Measurements from ENCODE around the gene SSUH2.

SSUH2 gene

DNA sequence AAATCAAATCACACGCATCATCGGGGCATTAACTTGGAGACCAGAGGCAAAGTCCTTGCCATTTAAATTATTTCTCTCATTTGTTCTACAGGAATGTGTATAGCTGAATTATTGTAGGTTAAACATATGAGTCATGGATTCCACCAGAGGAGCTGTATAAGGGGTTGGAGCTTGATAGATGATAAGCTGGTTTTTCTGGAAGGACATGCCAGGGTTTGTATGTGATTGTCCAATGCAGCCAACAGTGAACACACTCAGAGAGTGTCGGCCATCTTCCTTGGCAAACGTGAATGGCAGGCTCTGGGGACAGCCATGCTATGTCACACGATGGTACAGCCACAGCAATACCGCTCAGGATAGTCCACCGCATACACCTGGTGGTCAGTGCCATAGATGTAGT is 25.1 kb downstream of the SSUH2 start:
- H3K36me3 ChIP-seq (ENCODE audit: control insufficient read depth, insufficient read depth, low read length) = no peaks in the 10 kb centered on the region
- no peaks in the 10 kb centered on the region for H3K9me3 ChIP-seq (ENCODE audit: control insufficient read depth, insufficient read depth, low read length)
- no peak overlapping the region for H3K9ac ChIP-seq (ENCODE audit: low read depth, low read length)
- peaks cover 5% of the 10 kb centered on the region for H3K4me1 ChIP-seq (ENCODE audit: control insufficient read depth, insufficient read depth, low read length)
- H3K4me3 ChIP-seq (ENCODE audit: low read depth, low read length) = no peak overlapping the region
- H3K27me3 ChIP-seq (ENCODE audit: control insufficient read depth, insufficient read depth, low read length) = no peaks in the 10 kb centered on the region

DNA sequence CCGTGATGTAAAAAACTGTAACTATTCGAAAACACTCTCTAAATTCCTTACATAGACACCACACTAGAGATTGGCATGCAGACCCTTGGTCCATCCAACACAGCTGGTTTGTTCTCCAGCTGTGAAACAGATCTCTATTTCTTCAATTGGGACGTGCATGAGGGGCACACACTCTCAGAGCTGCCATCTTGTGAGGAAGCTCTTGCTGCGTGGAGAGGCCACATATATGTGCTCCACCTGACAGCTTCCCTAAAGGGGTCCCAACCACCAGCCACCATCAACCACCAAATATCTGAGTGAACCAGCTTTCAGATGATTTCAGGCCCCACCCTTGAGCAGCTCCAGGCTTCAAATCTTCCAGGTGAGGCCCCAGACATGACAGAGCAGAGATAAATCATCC is 25.6 kb downstream of the SSUH2 start:
- Histone ChIP-seq H3K4me1 (ENCODE audit: control insufficient read depth, insufficient read depth, low read length) (peaks cover 5% of the 10 kb centered on the region), H3K4me3 (ENCODE audit: low read depth, low read length) (no peak overlapping the region), H3K9ac (ENCODE audit: low read depth, low read length) (no peak overlapping the region), H3K36me3 (ENCODE audit: control insufficient read depth, insufficient read depth, low read length) (no peaks in the 10 kb centered on the region), H3K27me3 (ENCODE audit: control insufficient read depth, insufficient read depth, low read length) (no peaks in the 10 kb centered on the region), H3K9me3 (ENCODE audit: control insufficient read depth, insufficient read depth, low read length) (no peaks in the 10 kb centered on the region)

DNA sequence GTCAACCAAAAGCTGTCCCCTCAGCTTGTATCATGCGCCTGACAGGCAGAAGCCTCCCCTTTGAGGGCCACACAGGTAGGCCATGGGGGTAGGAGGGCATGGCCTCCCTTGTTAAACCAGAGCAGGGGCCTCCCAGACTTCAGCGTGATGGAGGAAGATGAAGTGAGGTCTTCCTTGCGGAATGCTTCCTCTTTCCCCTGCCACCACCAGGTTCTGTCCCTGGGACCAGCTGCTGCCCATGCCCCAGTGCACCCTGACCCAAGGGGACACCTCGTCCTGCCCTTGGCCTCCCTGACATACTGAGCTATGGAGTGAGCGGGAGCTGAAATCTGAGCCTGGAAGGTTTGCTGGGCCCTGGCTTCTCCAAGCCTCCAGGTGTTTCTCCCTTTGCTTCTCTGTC is 26.7 kb downstream of the SSUH2 start:
- Histone ChIP-seq H3K36me3 (ENCODE audit: control insufficient read depth, insufficient read depth, low read length) (no peaks in the 10 kb centered on the region), H3K4me1 (ENCODE audit: control insufficient read depth, insufficient read depth, low read length) (peaks cover 3% of the 10 kb centered on the region), H3K9ac (ENCODE audit: low read depth, low read length) (no peak overlapping the region), H3K27me3 (ENCODE audit: control insufficient read depth, insufficient read depth, low read length) (no peaks in the 10 kb centered on the region), H3K4me3 (ENCODE audit: low read depth, low read length) (no peak overlapping the region), H3K9me3 (ENCODE audit: control insufficient read depth, insufficient read depth, low read length) (no peaks in the 10 kb centered on the region)

- no peaks in the 10 kb centered on the region for H3K27me3 ChIP-seq (ENCODE audit: control insufficient read depth, insufficient read depth, low read length)
- no peaks in the 10 kb centered on the region for H3K9me3 ChIP-seq (ENCODE audit: control insufficient read depth, insufficient read depth, low read length)
- peaks cover 2% of the 10 kb centered on the region for H3K36me3 ChIP-seq (ENCODE audit: control insufficient read depth, insufficient read depth, low read length)
- no peak overlapping the region for H3K9ac ChIP-seq (ENCODE audit: low read depth, low read length)
- H3K4me1 ChIP-seq (ENCODE audit: control insufficient read depth, insufficient read depth, low read length) = peaks cover 2% of the 10 kb centered on the region
- H3K4me3 ChIP-seq (ENCODE audit: low read depth, low read length) = no peak overlapping the region
These were observed 33.6 kb downstream of the SSUH2 start for GRCh38 chr3:8610951-8611350.

DNA sequence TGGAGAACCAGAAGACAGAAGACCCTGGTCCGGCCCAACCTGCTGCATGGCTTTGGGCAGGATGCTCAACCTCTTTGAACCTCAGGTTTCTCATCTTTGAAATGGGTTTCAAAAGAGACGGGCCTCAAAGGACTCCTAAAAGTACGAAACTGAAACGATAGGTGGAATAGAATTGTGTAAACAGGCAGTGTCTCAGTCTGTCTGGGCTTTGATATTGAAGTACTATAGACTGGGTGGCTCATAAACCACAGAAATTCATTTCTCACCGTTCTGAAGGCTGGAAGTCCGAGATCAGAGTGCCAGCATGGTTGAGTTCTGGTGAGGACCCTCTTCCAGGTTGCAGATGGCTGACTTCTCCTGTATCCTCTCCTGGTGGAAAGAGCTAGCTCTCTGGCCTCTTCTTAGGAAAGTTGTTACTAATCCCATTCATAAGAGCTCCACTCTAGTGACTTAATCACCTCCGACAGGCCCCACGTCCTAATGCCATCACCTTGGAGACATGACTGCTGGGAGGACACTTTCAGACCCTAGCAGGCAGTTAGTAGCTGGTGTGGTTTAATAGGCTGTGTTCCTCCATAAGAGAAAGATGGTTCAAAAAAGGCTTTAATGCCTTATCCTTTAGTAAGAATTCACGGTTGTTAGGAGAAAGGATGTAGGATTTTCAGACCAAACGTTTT is 35.7 kb downstream of the SSUH2 start:
- peaks cover 2% of the 10 kb centered on the region for H3K36me3 ChIP-seq (ENCODE audit: control insufficient read depth, insufficient read depth, low read length)
- H3K27me3 ChIP-seq (ENCODE audit: control insufficient read depth, insufficient read depth, low read length) = no peaks in the 10 kb centered on the region
- no peak overlapping the region for H3K9ac ChIP-seq (ENCODE audit: low read depth, low read length)
- H3K4me1 ChIP-seq (ENCODE audit: control insufficient read depth, insufficient read depth, low read length) = peaks cover 7% of the 10 kb centered on the region
- H3K9me3 ChIP-seq (ENCODE audit: control insufficient read depth, insufficient read depth, low read length) = no peaks in the 10 kb centered on the region
- H3K4me3 ChIP-seq (ENCODE audit: low read depth, low read length) = no peak overlapping the region

DNA sequence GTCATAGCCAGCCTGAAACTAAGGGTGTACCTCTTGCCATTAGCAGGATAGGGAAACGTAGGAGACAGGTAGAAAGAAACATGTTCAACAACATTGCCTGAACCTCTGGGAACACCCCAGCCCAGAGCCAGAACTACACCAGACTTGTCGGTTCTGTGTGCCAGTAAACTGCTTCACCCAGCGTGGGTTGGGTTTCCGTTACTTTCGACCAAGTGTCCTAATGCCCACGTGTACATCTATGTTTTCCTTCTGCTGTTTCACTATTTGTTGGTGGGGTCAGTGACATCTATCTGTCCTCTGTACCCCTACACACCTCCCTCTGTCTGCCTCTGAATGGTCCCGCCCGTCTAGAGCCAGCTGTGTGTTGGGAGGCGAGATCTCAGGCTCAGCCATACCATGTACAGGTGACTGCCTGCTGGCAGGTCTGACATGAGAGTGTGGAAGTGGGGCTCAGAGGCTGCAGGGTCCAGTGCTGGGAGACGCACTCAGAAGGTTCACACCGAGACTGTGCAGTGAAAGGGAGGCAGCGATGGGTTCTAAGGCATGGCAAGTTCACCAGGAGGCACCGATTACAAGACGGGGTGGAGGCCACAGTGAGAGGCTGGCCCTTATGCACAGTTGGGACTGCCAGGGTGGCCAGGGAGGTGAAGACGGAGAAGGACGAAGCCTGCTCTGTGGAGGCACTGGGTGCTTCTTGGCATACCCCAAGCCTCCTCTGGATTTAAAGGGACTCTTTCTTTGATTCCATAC is 36.4 kb downstream of the SSUH2 start:
- Histone ChIP-seq H3K36me3 (ENCODE audit: control insufficient read depth, insufficient read depth, low read length) (peaks cover 2% of the 10 kb centered on the region), H3K4me3 (ENCODE audit: low read depth, low read length) (no peak overlapping the region), H3K9me3 (ENCODE audit: control insufficient read depth, insufficient read depth, low read length) (no peaks in the 10 kb centered on the region), H3K27me3 (ENCODE audit: control insufficient read depth, insufficient read depth, low read length) (no peaks in the 10 kb centered on the region), H3K9ac (ENCODE audit: low read depth, low read length) (no peak overlapping the region), H3K4me1 (ENCODE audit: control insufficient read depth, insufficient read depth, low read length) (peaks cover 7% of the 10 kb centered on the region)

- H3K9me3 ChIP-seq (ENCODE audit: control insufficient read depth, insufficient read depth, low read length) = no peaks in the 10 kb centered on the region
- no peak overlapping the region for H3K9ac ChIP-seq (ENCODE audit: low read depth, low read length)
- no peak overlapping the region for H3K4me3 ChIP-seq (ENCODE audit: low read depth, low read length)
- H3K36me3 ChIP-seq (ENCODE audit: control insufficient read depth, insufficient read depth, low read length) = peaks cover 2% of the 10 kb centered on the region
- no peaks in the 10 kb centered on the region for H3K27me3 ChIP-seq (ENCODE audit: control insufficient read depth, insufficient read depth, low read length)
- H3K4me1 ChIP-seq (ENCODE audit: control insufficient read depth, insufficient read depth, low read length) = peaks cover 7% of the 10 kb centered on the region
These were observed 37.2 kb downstream of the SSUH2 start for GRCh38 chr3:8607234-8608040.

DNA sequence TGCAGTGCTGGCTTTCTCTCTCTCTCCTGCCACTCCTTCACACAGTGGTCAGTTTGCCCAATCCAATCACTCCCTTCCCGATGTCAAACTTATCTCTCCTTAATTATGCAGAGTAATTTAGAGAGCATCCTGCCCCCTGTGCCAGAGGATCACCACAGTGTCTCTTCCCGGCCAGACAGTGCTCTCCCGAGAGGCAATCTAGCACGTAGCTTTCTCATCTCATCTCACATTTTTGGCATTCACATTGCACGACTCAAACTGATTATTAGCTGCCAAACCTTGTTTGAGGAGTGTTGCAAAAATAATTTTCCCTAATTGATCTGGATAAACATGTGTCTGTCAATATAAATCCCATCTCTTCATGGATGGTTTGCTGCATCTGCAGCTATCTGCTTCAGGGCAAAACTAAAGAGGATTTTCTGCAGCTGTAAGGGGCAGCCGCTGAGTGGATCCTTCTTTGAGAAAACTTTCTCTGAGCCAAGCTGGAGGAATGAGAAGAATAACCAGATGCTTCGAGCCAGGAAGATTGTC is 37.8 kb downstream of the SSUH2 start:
- Histone ChIP-seq H3K36me3 (ENCODE audit: control insufficient read depth, insufficient read depth, low read length) (peaks cover 2% of the 10 kb centered on the region), H3K4me3 (ENCODE audit: low read depth, low read length) (no peak overlapping the region), H3K9ac (ENCODE audit: low read depth, low read length) (no peak overlapping the region)

DNA sequence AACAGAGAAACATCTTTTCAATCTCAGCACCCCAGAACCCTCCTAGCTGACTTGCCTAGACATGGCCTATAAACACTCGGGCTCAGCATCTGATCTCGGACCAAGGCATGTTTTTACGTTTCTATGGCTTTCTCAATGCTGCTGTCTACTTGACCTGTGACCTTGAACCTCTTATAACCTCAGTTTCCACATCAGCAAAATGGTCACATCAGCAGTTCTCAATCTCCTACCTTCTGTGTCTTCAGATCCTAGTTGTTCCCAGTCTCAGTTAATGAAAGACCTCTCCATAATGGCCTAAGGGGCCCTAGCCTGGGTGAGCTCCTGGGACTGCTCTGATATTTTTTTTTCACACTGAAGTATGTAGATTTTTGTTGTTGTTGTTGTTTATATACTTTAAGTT is 39.6 kb downstream of the SSUH2 start:
- Histone ChIP-seq H3K4me1 (ENCODE audit: control insufficient read depth, insufficient read depth, low read length) (peaks cover 5% of the 10 kb centered on the region), H3K4me3 (ENCODE audit: low read depth, low read length) (no peak overlapping the region), H3K9me3 (ENCODE audit: control insufficient read depth, insufficient read depth, low read length) (no peaks in the 10 kb centered on the region), H3K9ac (ENCODE audit: low read depth, low read length) (no peak overlapping the region), H3K36me3 (ENCODE audit: control insufficient read depth, insufficient read depth, low read length) (no peaks in the 10 kb centered on the region), H3K27me3 (ENCODE audit: control insufficient read depth, insufficient read depth, low read length) (no peaks in the 10 kb centered on the region)

More for the DNA sequence above, 37.8 kb downstream of the SSUH2 start:
- Histone ChIP-seq H3K4me1 (ENCODE audit: control insufficient read depth, insufficient read depth, low read length) (peaks cover 7% of the 10 kb centered on the region), H3K27me3 (ENCODE audit: control insufficient read depth, insufficient read depth, low read length) (no peaks in the 10 kb centered on the region), H3K9me3 (ENCODE audit: control insufficient read depth, insufficient read depth, low read length) (no peaks in the 10 kb centered on the region)

- Histone ChIP-seq H3K36me3 (ENCODE audit: control insufficient read depth, insufficient read depth, low read length) (no peaks in the 10 kb centered on the region), H3K4me1 (ENCODE audit: control insufficient read depth, insufficient read depth, low read length) (peaks cover 5% of the 10 kb centered on the region), H3K27me3 (ENCODE audit: control insufficient read depth, insufficient read depth, low read length) (no peaks in the 10 kb centered on the region), H3K4me3 (ENCODE audit: low read depth, low read length) (no peak overlapping the region), H3K9ac (ENCODE audit: low read depth, low read length) (no peak overlapping the region), H3K9me3 (ENCODE audit: control insufficient read depth, insufficient read depth, low read length) (no peaks in the 10 kb centered on the region)
These were observed 40.6 kb downstream of the SSUH2 start for GRCh38 chr3:8604006-8604405.

- H3K4me3 ChIP-seq (ENCODE audit: low read depth, low read length) = no peak overlapping the region
- H3K9ac ChIP-seq (ENCODE audit: low read depth, low read length) = no peak overlapping the region
- no peaks in the 10 kb centered on the region for H3K36me3 ChIP-seq (ENCODE audit: control insufficient read depth, insufficient read depth, low read length)
- no peaks in the 10 kb centered on the region for H3K27me3 ChIP-seq (ENCODE audit: control insufficient read depth, insufficient read depth, low read length)
- H3K4me1 ChIP-seq (ENCODE audit: control insufficient read depth, insufficient read depth, low read length) = peaks cover 5% of the 10 kb centered on the region
- H3K9me3 ChIP-seq (ENCODE audit: control insufficient read depth, insufficient read depth, low read length) = no peaks in the 10 kb centered on the region
These were observed 41.4 kb downstream of the SSUH2 start for GRCh38 chr3:8603115-8603710.
